Nephron progenitor cell (in vitro differentiated cells): ENCODE results near the gene ENTR1.

ENCODE experiments used
- DNase-seq: peaks from one replicate; pipeline ENCODE4 v3.0.0; 2021
- H3K27ac Mint-ChIP-seq: 2 replicates; pipeline ENCODE4 v1.8.0; 2021; ENCODE audit warnings: mild to moderate bottlenecking, moderate library complexity, mixed read lengths
- H3K27me3 Mint-ChIP-seq: 2 replicates; pipeline ENCODE4 v1.8.0; 2021; ENCODE audit warnings: mild to moderate bottlenecking, low read depth, mixed read lengths; ENCODE audit not compliant: poor library complexity
- H3K36me3 Mint-ChIP-seq: 2 replicates; pipeline ENCODE4 v1.8.0; 2021; ENCODE audit warnings: low read depth, mixed read lengths
- H3K4me1 Mint-ChIP-seq: 2 replicates; pipeline ENCODE4 v1.8.0; 2021; ENCODE audit warnings: mixed read lengths
- H3K4me3 Mint-ChIP-seq: 2 replicates; pipeline ENCODE4 v1.8.0; 2021; ENCODE audit warnings: mild to moderate bottlenecking, moderate library complexity, mixed read lengths
- H3K9me3 Mint-ChIP-seq: 2 replicates; pipeline ENCODE4 v1.8.0; 2021; ENCODE audit warnings: mild to moderate bottlenecking, moderate library complexity, mixed read lengths
- CTCF ChIP-seq: fragments of 200-600 bp; sonication (generic); IDR thresholded peaks from 2 replicates; pipeline ENCODE4 v1.5.0; 2021; ENCODE audit warnings: antibody characterized with exemption

ENTR1 gene

GRCh38 chr9:136372561-136373299 lies 37.7 kb downstream of the ENTR1 start:
- TF ChIP-seq CTCF: no peak
- Mint-ChIP-seq H3K4me1 (peaks cover 30% of the 10 kb centered on the region), H3K27me3 (peaks cover 2% of the 10 kb centered on the region), H3K27ac (no peak overlapping the region), H3K36me3 (no peaks in the 10 kb centered on the region), H3K4me3 (no peak overlapping the region), H3K9me3 (no peaks in the 10 kb centered on the region)
- DNase-seq: peak; percentile 78

GRCh38 chr9:136372006-136372405 lies 38.4 kb downstream of the ENTR1 start:
- Mint-ChIP-seq H3K4me1 (peaks cover 31% of the 10 kb centered on the region), H3K36me3 (no peaks in the 10 kb centered on the region), H3K4me3 (no peak overlapping the region), H3K27ac (no peak overlapping the region), H3K9me3 (no peaks in the 10 kb centered on the region), H3K27me3 (peaks cover 2% of the 10 kb centered on the region)
- DNase-seq: no peak
- TF ChIP-seq CTCF: no peak

- no peaks in the 10 kb centered on the region for H3K36me3 Mint-ChIP-seq
- H3K9me3 Mint-ChIP-seq: no peaks in the 10 kb centered on the region
- TF ChIP-seq CTCF: no peak
- no peak overlapping the region for H3K4me3 Mint-ChIP-seq
- H3K4me1 Mint-ChIP-seq: peaks cover 31% of the 10 kb centered on the region
- DNase-seq: no peak
- peaks cover 2% of the 10 kb centered on the region for H3K27me3 Mint-ChIP-seq
- H3K27ac Mint-ChIP-seq: no peak overlapping the region
Observed at GRCh38 chr9:136371533-136371880, 38.9 kb downstream of the ENTR1 start.

- no peaks in the 10 kb centered on the region for H3K36me3 Mint-ChIP-seq
- H3K4me1 Mint-ChIP-seq: peaks cover 31% of the 10 kb centered on the region
- H3K27ac Mint-ChIP-seq: peak overlapping the region; percentile 81
- no peak for TF ChIP-seq CTCF
- H3K4me3 Mint-ChIP-seq: no peak overlapping the region
- no peak for DNase-seq
- peaks cover 2% of the 10 kb centered on the region for H3K27me3 Mint-ChIP-seq
- H3K9me3 Mint-ChIP-seq: no peaks in the 10 kb centered on the region
Observed at GRCh38 chr9:136370687-136371532, 39.5 kb downstream of the ENTR1 start.

GRCh38 chr9:136370037-136370436 lies 40.4 kb downstream of the ENTR1 start:
- Mint-ChIP-seq H3K27me3 (peaks cover 2% of the 10 kb centered on the region), H3K9me3 (no peaks in the 10 kb centered on the region), H3K27ac (no peak overlapping the region), H3K4me3 (no peak overlapping the region), H3K4me1 (peaks cover 31% of the 10 kb centered on the region), H3K36me3 (no peaks in the 10 kb centered on the region)
- DNase-seq: no peak
- TF ChIP-seq CTCF: no peak
